ENCODE data around the gene KIF2C. TPM values are rescaled to one million over a fixed set of nuclear protein-coding genes. Genes with fewer than 3 reads are reported as not detected.

The KIF2C gene
- polyA plus RNA-seq, 2 of the 4 experiments (the other 2 are of a cell fraction): 26.9 to 40.5 TPM

GRCh38 chr1:44721485-44722361, 17.9 kb upstream of the KIF2C start (continued):
- TF ChIP-seq NPAS2 (CRISPR knock-in tag; IDR thresholded peaks at IDR 0.05; ENCODE audit: borderline replicate concordance) (no peak), HDAC2 (IDR thresholded peaks at IDR 0.05) (no peak), HEYL (CRISPR knock-in tag; IDR thresholded peaks at IDR 0.05) (peak; percentile 54; the same call in 1 of the 2 replicates), CHD4 (IDR thresholded peaks at IDR 0.05; ENCODE audit: borderline replicate concordance) (no peak), CBX2 (IDR thresholded peaks at IDR 0.05; ENCODE audit: borderline replicate concordance, low read depth) (0 out of 2 replicates have a peak, but pooled peaks have one; percentile 45), RNF2 (IDR thresholded peaks at IDR 0.05; ENCODE audit: borderline replicate concordance, low read depth) (no peak), MAFK (IDR thresholded peaks at IDR 0.05; ENCODE audit: partially characterized antibody) (no peak), FOSL2 (IDR thresholded peaks at IDR 0.05) (no peak), FOSL2 (CRISPR knock-in tag; IDR thresholded peaks at IDR 0.05) (peak; percentile 79), FOSB (CRISPR knock-in tag; IDR thresholded peaks at IDR 0.05) (peak; percentile 100), ZSCAN20 (CRISPR knock-in tag; IDR thresholded peaks at IDR 0.05) (no peak)

GRCh38 chr1:44723064-44723463, 16.6 kb upstream of the KIF2C start:
- no peak overlapping the region for H3K27ac ChIP-seq
- CTCF ChIA-PET: interaction anchor here (0.8 to 2.1 kb wide), 2 partner anchors 8 to 77 kb away, joined by 3 to 22 read pairs; partner anchors contain the start of genes PLK3 and RNU5D-1
- no peaks in the 10 kb centered on the region for H3K9me3 ChIP-seq
- ATAC-seq (no peak), DNase-seq (ENCODE audit: low read depth in 1 of 2, low spot score in 1 of 2) (no peak), FAIRE-seq (no peak)
- TF ChIP-seq ATOH8 (CRISPR knock-in tag; IDR thresholded peaks at IDR 0.05; ENCODE audit: low read depth): no peak
- TF ChIP-seq MYC (IDR thresholded peaks at IDR 0.05; ENCODE audit: borderline replicate concordance, low read length): no peak
- no peak for TF ChIP-seq NR3C1 (IDR thresholded peaks at IDR 0.05)
- no peak for TF ChIP-seq RARB (CRISPR knock-in tag; IDR thresholded peaks at IDR 0.05)
- TF ChIP-seq E2F6 (IDR thresholded peaks at IDR 0.05; ENCODE audit: borderline replicate concordance, low read depth): no peak
- no peak for TF ChIP-seq ZFP36 (IDR thresholded peaks at IDR 0.05; ENCODE audit: borderline replicate concordance, partially characterized antibody)
- no peak overlapping the region for H3K4me3 ChIP-seq
- H3K4me2 ChIP-seq: no peak overlapping the region
- 93% methylated on average over 9 of the region's 9 CpGs for WGBS (ENCODE audit: missing lambda C conversion rate)
- peaks cover 11% of the 10 kb centered on the region; the same call in 1 of the 3 replicates for H3K4me1 ChIP-seq
- POLR2A ChIA-PET: no interaction called here

- 91% methylated on average over 11 of the region's 28 CpGs for WGBS (ENCODE audit: missing lambda C conversion rate)
- FAIRE-seq (no peak), ATAC-seq (no peak), DNase-seq (ENCODE audit: low read depth in 1 of 2, low spot score in 1 of 2) (no peak)
- no peak overlapping the region for H3K4me3 ChIP-seq
- peaks cover 11% of the 10 kb centered on the region; the same call in 1 of the 3 replicates for H3K4me1 ChIP-seq
- no peak for TF ChIP-seq FOXS1 (CRISPR knock-in tag; IDR thresholded peaks at IDR 0.05)
- no peak for TF ChIP-seq GATA3 (IDR thresholded peaks at IDR 0.05; ENCODE audit: borderline replicate concordance)
- TF ChIP-seq HEYL (CRISPR knock-in tag; IDR thresholded peaks at IDR 0.05): no peak
- no peak for TF ChIP-seq HOXA7 (CRISPR knock-in tag; IDR thresholded peaks at IDR 0.05)
- no peak for TF ChIP-seq HES2 (IDR thresholded peaks at IDR 0.05)
- no peak for TF ChIP-seq RFX5 (IDR thresholded peaks at IDR 0.05)
- TF ChIP-seq RARB (CRISPR knock-in tag; IDR thresholded peaks at IDR 0.05): no peak
- no peak for TF ChIP-seq ZC3H11A (IDR thresholded peaks at IDR 0.05)
- TF ChIP-seq CHD4 (IDR thresholded peaks at IDR 0.05; ENCODE audit: borderline replicate concordance): no peak
- TF ChIP-seq CTCF (IDR thresholded peaks at IDR 0.05): no peak
- no peak for TF ChIP-seq HOXB13 (CRISPR knock-in tag; IDR thresholded peaks at IDR 0.05; ENCODE audit: low read depth)
- TF ChIP-seq NR3C1 (IDR thresholded peaks at IDR 0.05): no peak
- no peak for TF ChIP-seq MAFK (IDR thresholded peaks at IDR 0.05; ENCODE audit: partially characterized antibody)
- no peak for TF ChIP-seq ZSCAN20 (CRISPR knock-in tag; IDR thresholded peaks at IDR 0.05)
- no peak for TF ChIP-seq TP53 (CRISPR knock-in tag; IDR thresholded peaks at IDR 0.05)
- TF ChIP-seq CBX8 (IDR thresholded peaks at IDR 0.05): no peak
- ChIA-PET POLR2A (no interaction called here), CTCF (interaction anchor here (0.8 to 1.3 kb wide), 2 partner anchors 9 to 77 kb away, joined by 3 to 5 read pairs; partner anchors contain the start of gene PLK3)
- H3K27ac ChIP-seq: no peak overlapping the region
- no peak overlapping the region for H3K4me2 ChIP-seq
- no peaks in the 10 kb centered on the region for H3K9me3 ChIP-seq
Observed at GRCh38 chr1:44723496-44724295, 15.9 kb upstream of the KIF2C start.
